ENCODE measurements around the gene DOCK9.

- TF ChIP-seq CTCF (IDR thresholded peaks at IDR 0.05; ENCODE audit: low read length) (no peak), EZH2 (optimal IDR thresholded peaks at IDR 0.05; ENCODE audit: low read depth, low read length) (no peak)
Observed at GRCh38 chr13:98937911-98938381, 39.9 kb downstream of the DOCK9 start.
